Thyroid gland (tissue), 4 donors: ENCODE data around the gene PISD. TPM values are rescaled to one million over a fixed set of nuclear protein-coding genes. Genes with fewer than 3 reads are reported as not detected.
"Not testable (repeated sequence)": the region's sequence is repeated elsewhere in the genome, so short reads cannot be mapped to it uniquely, and the experiment has no call there.

Source experiments
- DNase-seq, 2 donors: peaks; one replicate each; pipeline ENCODE4 v3.0.0-alpha.2; 2019
- H3K27ac ChIP-seq, 3 donors: fragments of 200-600 bp; sonication (generic); 1 replicate in 2 of 3; 2 replicates in 1 of 3; pipeline ENCODE4 v1.5.1; 2016 to 2019; ENCODE audit warnings: mild to moderate bottlenecking in 1 of 3, moderate library complexity in 1 of 3
- H3K27me3 ChIP-seq: fragments of 200-600 bp; sonication (generic); one replicate; pipeline ENCODE4 v1.5.1; 2019
- H3K36me3 ChIP-seq, 2 donors: fragments of 200-600 bp; sonication (generic); one replicate each; pipeline ENCODE4 v1.5.1; 2016 to 2019
- H3K4me1 ChIP-seq, 2 donors: fragments of 200-600 bp; sonication (generic); one replicate each; pipeline ENCODE4 v1.5.1; 2017 to 2019
- H3K4me3 ChIP-seq, 3 donors: fragments of 200-600 bp; sonication (generic); replicated peaks in 1 of 3; 1 replicate in 2 of 3; 2 replicates in 1 of 3; pipeline ENCODE4 v1.5.1; 2016; ENCODE audit warnings: mild to moderate bottlenecking in 1 of 3
- H3K9me3 ChIP-seq: fragments of 200-600 bp; sonication (generic); one replicate; pipeline ENCODE4 v1.5.1; 2017
- POLR2A ChIP-seq, 2 donors: fragments of 450-650 bp; IDR thresholded peaks; one replicate each; pipeline ENCODE4 v1.6.1; 2017; ENCODE audit warnings: antibody characterized with exemption in 2 of 2, mild to moderate bottlenecking in 2 of 2, moderate library complexity in 1 of 2
- WGBS, 2 donors: methylation state at CpG; one replicate each; pipeline ENCODE4 v1.1.5; 2017; 5-methylcytosine and 5-hydroxymethylcytosine counted together
- intact Hi-C: fragments of 100-400 bp; cut with DNase I; formaldehyde crosslinking; loops from one replicate; pipeline ENCODE4 v1.15.1; 2023
- total RNA-seq, 4 donors: library from RNA; depleted of rRNA; stranded (reverse); fragments of >200 nt; gene quantifications; one replicate each; pipeline ENCODE4 v1.2.3, GENCODE V29; 2016
- TF ChIP-seq, protein P1 (sequence below), 6 experiments: fragments of 200-600 bp in 3 of 6; fragments of 450-650 bp in 3 of 6; sonication (generic) in 3 of 6; IDR thresholded peaks; one replicate each; pipeline ENCODE4 v1.5.1; 2016 to 2019; ENCODE audit warnings: antibody characterized with exemption in 6 of 6, mild to moderate bottlenecking in 2 of 6, inconsistent platforms in 1 of 6, moderate library complexity in 1 of 6

PISD gene
- total RNA-seq, 4 donors from 2014 or later, result 34.5 to 59.0 (median 42.5) TPM

DNA sequence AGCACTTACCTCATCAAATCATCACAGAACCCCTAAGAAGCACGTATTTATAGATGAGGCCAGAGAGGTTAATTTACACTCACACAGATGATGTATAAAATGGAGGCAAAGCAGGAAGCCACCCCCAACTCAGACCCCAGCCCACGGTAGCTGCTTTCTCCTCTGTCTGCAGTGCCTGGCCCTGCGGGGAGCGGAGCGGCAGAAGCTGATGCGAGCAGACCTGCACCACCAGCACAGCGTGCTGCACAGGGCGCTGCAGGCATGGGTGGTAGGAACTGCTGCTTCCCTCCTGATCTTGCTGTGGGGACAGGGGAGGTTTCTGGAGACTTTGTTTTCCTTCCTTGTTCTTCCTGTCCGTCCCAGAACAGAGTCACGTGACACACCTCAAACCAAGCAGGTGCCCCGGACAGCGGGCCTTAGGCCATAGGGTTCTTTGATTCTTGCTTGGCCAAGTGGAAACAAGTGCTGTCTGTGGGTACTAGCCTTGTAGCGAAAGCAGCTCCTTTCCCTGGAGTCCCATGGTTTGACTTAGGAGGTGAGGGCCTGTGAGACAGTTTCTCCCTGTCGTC, 57.8 kb downstream of the PISD start:
- peak; percentile 85 to 87 for DNase-seq
- Histone ChIP-seq H3K27ac (peak overlapping the region; percentile 54 to 67 (median 56)), H3K36me3 (no peaks in the 10 kb centered on the region), H3K27me3 (no peaks in the 10 kb centered on the region), H3K9me3 (no peaks in the 10 kb centered on the region), H3K4me1 (peaks cover 15 to 38% of the 10 kb centered on the region in 2 donors), H3K4me3 (no peak overlapping the region)
- intact Hi-C loops, result no loop called here
- WGBS, 2 donors, result 60 to 61% methylated on average over 12 to 14 of the region's 14 CpGs
- TF ChIP-seq POLR2A (IDR thresholded peaks at IDR 0.05), result no peak
- TF ChIP-seq, protein P1, sequence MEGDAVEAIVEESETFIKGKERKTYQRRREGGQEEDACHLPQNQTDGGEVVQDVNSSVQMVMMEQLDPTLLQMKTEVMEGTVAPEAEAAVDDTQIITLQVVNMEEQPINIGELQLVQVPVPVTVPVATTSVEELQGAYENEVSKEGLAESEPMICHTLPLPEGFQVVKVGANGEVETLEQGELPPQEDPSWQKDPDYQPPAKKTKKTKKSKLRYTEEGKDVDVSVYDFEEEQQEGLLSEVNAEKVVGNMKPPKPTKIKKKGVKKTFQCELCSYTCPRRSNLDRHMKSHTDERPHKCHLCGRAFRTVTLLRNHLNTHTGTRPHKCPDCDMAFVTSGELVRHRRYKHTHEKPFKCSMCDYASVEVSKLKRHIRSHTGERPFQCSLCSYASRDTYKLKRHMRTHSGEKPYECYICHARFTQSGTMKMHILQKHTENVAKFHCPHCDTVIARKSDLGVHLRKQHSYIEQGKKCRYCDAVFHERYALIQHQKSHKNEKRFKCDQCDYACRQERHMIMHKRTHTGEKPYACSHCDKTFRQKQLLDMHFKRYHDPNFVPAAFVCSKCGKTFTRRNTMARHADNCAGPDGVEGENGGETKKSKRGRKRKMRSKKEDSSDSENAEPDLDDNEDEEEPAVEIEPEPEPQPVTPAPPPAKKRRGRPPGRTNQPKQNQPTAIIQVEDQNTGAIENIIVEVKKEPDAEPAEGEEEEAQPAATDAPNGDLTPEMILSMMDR (IDR thresholded peaks at IDR 0.05), result no peak

DNA sequence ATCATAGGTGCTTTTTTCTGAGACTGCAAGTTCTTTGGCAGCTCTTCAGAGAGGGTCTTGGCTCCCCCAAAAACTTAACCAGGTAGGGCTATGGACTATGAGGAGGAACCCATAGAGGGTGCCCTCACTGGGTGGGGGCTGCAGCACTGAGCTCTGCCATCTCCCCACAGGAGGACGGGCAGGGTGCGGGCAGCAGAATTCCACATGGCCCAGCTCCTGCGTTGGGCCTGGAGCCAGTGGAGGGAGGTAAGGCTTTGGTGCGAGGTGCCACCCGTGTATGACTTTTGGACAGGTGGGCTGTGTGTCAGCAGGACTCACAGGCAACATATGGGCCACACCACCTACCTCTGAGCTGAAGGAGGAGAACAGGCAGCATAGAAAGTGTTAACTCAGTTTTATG, 58.4 kb downstream of the PISD start:
- Histone ChIP-seq H3K9me3 (no peaks in the 10 kb centered on the region), H3K4me3 (no peak overlapping the region), H3K36me3 (no peaks in the 10 kb centered on the region), H3K27ac (peak overlapping the region in 2 of 3 donors; percentile 13 to 32), H3K27me3 (no peaks in the 10 kb centered on the region), H3K4me1 (peaks cover 15 to 38% of the 10 kb centered on the region in 2 donors)
- 91% methylated on average over 5 of the region's 5 CpGs; no CpG with 5 or more reads in 1 of the 2 donors for WGBS, 2 donors
- TF ChIP-seq POLR2A (IDR thresholded peaks at IDR 0.05), result no peak
- no peak for DNase-seq
- intact Hi-C loops, result no loop called here

DNA sequence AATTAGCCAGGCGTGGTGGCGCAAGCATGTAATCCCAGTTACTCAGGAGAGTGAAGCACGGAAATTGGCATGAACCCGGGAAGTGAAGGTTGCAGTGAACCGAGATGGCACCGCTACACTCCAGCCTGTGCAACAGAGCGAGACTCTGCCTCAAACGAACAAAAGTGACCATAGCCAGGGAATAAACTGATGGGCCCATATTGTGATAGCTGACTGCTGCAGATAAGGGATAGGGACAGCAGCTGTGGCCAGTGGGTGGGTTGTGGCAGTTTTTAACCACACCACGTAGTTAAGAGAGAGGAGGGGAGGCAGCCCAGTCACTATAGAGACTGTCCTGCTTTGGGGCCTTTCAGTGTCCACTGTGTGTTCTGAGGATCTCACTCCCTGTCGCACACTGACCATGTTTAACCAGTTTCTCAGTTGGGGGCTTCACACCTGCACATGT, 58.9 kb downstream of the PISD start:
- Histone ChIP-seq H3K27ac (peak overlapping the region in 2 of 3 donors; percentile 6 to 32), H3K4me3 (no peak overlapping the region), H3K36me3 (no peaks in the 10 kb centered on the region), H3K4me1 (peaks cover 15 to 38% of the 10 kb centered on the region in 2 donors), H3K27me3 (no peaks in the 10 kb centered on the region), H3K9me3 (no peaks in the 10 kb centered on the region)
- DNase-seq, result peak; percentile 54 to 74
- TF ChIP-seq, protein P1 (IDR thresholded peaks at IDR 0.05), result no peak
- TF ChIP-seq POLR2A (IDR thresholded peaks at IDR 0.05), result no peak
- intact Hi-C loops, result no loop called here
- WGBS, 2 donors, result 52 to 80% methylated on average over 9 to 10 of the region's 10 CpGs

DNA sequence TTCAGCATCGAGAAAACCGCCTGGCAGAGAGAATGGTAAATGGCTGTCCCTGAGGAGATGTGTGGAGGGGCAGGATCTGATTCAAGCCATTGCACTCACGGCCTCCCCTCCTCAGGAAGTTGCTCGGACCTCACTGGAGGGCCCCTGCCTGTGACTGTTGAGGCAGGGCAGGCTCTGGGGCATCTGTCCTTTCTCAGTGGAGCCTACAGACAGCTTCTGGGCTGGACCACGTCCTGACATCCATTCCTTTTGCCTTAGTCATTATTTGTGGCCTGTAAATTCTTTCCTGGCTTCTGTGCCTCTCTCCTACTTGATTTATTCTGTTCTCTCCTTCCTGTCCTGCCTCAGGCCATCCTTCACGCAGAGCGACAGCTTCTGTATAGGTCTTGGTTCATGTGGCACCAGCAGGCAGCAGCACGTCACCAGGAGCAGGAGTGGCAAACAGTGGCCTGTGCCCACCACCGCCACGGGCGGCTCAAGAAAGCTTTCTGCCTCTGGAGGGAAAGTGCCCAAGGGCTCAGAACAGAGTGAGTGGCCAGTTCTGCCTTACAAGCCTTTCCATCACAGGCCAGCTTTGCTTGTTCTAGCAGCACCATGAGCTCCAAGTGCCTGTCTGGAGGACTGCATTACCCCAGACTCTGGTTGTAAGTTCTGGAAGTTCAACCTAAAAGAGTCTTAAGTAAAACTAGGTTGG, 59.6 kb downstream of the PISD start:
- no peaks in the 10 kb centered on the region for H3K9me3 ChIP-seq
- H3K36me3 ChIP-seq, result no peaks in the 10 kb centered on the region
- 82 to 88% methylated on average over 11 of the region's 11 CpGs for WGBS, 2 donors
- DNase-seq, result no peak
- H3K27ac ChIP-seq, result peak overlapping the region in 2 of 3 donors; percentile 6 to 32
- peaks cover 15 to 38% of the 10 kb centered on the region in 2 donors for H3K4me1 ChIP-seq
- no peak for TF ChIP-seq POLR2A (IDR thresholded peaks at IDR 0.05)
- TF ChIP-seq, protein P1 (IDR thresholded peaks at IDR 0.05), result no peak
- intact Hi-C loops, result no loop called here
- no peak overlapping the region for H3K4me3 ChIP-seq
- H3K27me3 ChIP-seq, result no peaks in the 10 kb centered on the region

DNA sequence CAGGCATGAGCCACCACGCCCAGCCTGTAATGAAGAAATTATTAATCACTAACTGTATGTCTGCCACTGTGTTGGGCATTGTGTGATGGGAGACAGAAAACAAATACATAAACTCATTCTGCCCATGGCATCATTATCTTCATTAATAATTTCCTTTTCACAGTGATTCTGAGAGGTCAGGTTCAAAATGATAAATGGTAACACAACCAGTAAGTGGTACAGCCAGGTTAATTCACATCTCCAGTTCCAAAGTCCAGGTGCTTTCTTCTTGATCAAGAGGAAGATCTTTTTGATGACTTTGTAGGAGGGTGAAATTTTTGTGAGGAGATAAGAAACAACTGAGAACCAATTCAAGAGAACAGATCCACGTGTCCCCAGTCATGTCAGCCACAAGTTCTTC, 66.7 kb downstream of the PISD start:
- H3K36me3 ChIP-seq, result no peaks in the 10 kb centered on the region
- WGBS, 2 donors, result 95 to 98% methylated on average over 2 of the region's 2 CpGs
- H3K9me3 ChIP-seq, result no peaks in the 10 kb centered on the region
- no peaks in the 10 kb centered on the region for H3K27me3 ChIP-seq
- H3K27ac ChIP-seq, result no peak overlapping the region
- H3K4me3 ChIP-seq, result no peak overlapping the region
- H3K4me1 ChIP-seq, result no peaks in the 10 kb centered on the region
- intact Hi-C loops, result no loop called here
- TF ChIP-seq POLR2A (IDR thresholded peaks at IDR 0.05), result no peak
- TF ChIP-seq, protein P1 (IDR thresholded peaks at IDR 0.05), result no peak
- no peak for DNase-seq

DNA sequence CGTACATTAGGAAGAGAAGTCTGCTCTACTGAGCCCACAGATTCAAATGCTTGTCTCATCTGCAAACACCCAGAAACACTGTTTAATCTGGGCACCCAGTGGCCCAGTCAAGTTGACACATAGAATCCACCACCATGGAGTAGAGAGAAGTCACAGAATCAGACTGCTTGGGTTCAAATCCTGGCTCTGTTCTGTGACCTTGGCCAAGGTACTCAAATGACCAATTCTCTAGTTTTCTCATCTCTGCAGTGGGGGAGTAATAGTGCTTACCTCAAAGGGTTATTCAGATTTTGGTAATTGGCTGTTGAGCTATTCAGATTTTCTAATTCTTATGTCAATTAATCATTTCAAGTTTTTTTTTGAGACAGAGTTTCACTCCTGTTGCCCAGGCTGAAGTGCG, 71.9 kb downstream of the PISD start:
- H3K9me3 ChIP-seq, H3K27ac ChIP-seq, DNase-seq, H3K4me3 ChIP-seq, intact Hi-C loops, H3K4me1 ChIP-seq, H3K27me3 ChIP-seq, H3K36me3 ChIP-seq: not testable (repeated sequence)
- no CpG with 5 or more reads among the region's 2 CpGs for WGBS, 2 donors
